Muscle of back (tissue), 11 donors: ENCODE results near the gene MRPL39. TPM values are rescaled to one million over a fixed set of nuclear protein-coding genes. Genes with fewer than 3 reads are reported as not detected.

Experiments
- DNase-seq, 3 donors: peaks; one replicate each; pipeline versions ENCODE4 v3.0.0 to v3.0.0-alpha.2; 2013
- polyA plus RNA-seq, 10 donors: library from polyadenylated mRNA; unstranded; fragments of 120-200 nt; gene quantifications; one replicate each; pipeline ENCODE4 v1.2.1, GENCODE V29; 2013; ENCODE audit not compliant: insufficient read length in 10 of 10

Gene MRPL39
- polyA plus RNA-seq, 10 donors, result 27.3 to 36.0 (median 31.3) TPM

GRCh38 chr21:25550352-25551120 lies 56.7 kb downstream of the MRPL39 start:
- no peak for DNase-seq

- DNase-seq, result no peak
These were observed 66.2 kb downstream of the MRPL39 start for GRCh38 chr21:25541042-25541441.

GRCh38 chr21:25539606-25540005 lies 67.7 kb downstream of the MRPL39 start:
- DNase-seq, result no peak

GRCh38 chr21:25537174-25537573 lies 70.1 kb downstream of the MRPL39 start:
- no peak for DNase-seq

GRCh38 chr21:25536752-25537151 lies 70.5 kb downstream of the MRPL39 start:
- DNase-seq, result no peak

GRCh38 chr21:25535849-25536248 lies 71.4 kb downstream of the MRPL39 start:
- DNase-seq, result no peak

Other genes starting within 250 kb of the MRPL39 start
- gene JAM2, start 31.8 kb upstream of the MRPL39 start, polyA plus RNA-seq, result 10 to 100 TPM; 31.3 to 55.2 (median 43.1) TPM
- 100 to 1,000 TPM; 241 to 304 (median 251) TPM for gene ATP5PF, start 127.4 kb upstream of the MRPL39 start, polyA plus RNA-seq
- 10 to 100 TPM; 27.4 to 39.6 (median 34.1) TPM for gene GABPA, start 127.5 kb upstream of the MRPL39 start, polyA plus RNA-seq